HCT116 (cell line): ENCODE measurements around the gene ARHGAP29. TPM values are rescaled to one million over a fixed set of nuclear protein-coding genes. Genes with fewer than 3 reads are reported as not detected.
A peak's percentile ranks its signal among the peaks of the same experiment; 100 is the strongest.
"Not testable (repeated sequence)": the region's sequence is repeated elsewhere in the genome, so short reads cannot be mapped to it uniquely, and the experiment has no call there.

Experiments used
- ATAC-seq: fragments of 200-7000 bp; cut with Tn5 transposase; 2 replicates; pipeline ENCODE4 v1.9.1; 2020; ENCODE audit warnings: mild to moderate bottlenecking, moderate library complexity
- BruUV-seq: library from RNA; stranded (reverse); fragments of 400-500 nt; replicated peaks from 2 replicates; lab custom pipeline; 2021; lab: Mats Ljungman, UMichigan
- CTCF ChIA-PET: fragments of 300-600 bp; sonication (Branson Sonifier 250); formaldehyde crosslinking; loops from one replicate; lab custom pipeline; 2021; ENCODE audit warnings: antibody characterized with exemption; lab: Charles Lee
- POLR2A ChIA-PET: fragments of 300-600, 350-600 bp; sonication (Branson Sonifier 250); formaldehyde crosslinking; loops from one replicate; lab custom pipeline; 2021; ENCODE audit warnings: antibody characterized with exemption; lab: Charles Lee
- RAD21 ChIA-PET, 2 experiments: fragments of 300-600 bp; sonication (Branson Sonifier 250); formaldehyde crosslinking; loops; one replicate each; lab custom pipeline; 2023; ENCODE audit warnings: low total read pairs in 2 of 2; ENCODE audit not compliant: uncharacterized antibody in 2 of 2, unreplicated experiment in 2 of 2, low non-redundant PET in 1 of 2; lab: Charles Lee
- DNase-seq: peaks from one replicate; pipeline ENCODE4 v3.0.0-alpha.2; 2010; ENCODE audit warnings: low read depth, low spot score
- H2AFZ ChIP-seq: fragments of 200-600 bp; shearing (Covaris generic), sonication (generic); 2 replicates; pipeline ENCODE4 v1.6.1; 2017; ENCODE audit warnings: low read depth, mixed run types, mixed read lengths, antibody characterized with exemption, low read length; ENCODE audit not compliant: poor library complexity, severe bottlenecking
- H3K27ac ChIP-seq: 2 replicates; pipeline ENCODE4 v1.5.1; 2012; ENCODE audit warnings: low read depth, low read length
- H3K27me3 ChIP-seq: fragments of 200-600 bp; sonication (generic); 2 replicates; pipeline ENCODE4 v1.6.1; 2016; ENCODE audit warnings: mixed run types, low read length, mixed read lengths; ENCODE audit not compliant: insufficient read depth
- H3K36me3 ChIP-seq, 2 experiments: fragments of 200-500 bp in 1 of 2; fragments of 200-600 bp in 1 of 2; sonication (Bioruptor generic) in 1 of 2; sonication (generic) in 1 of 2; 2 replicates each; pipeline versions ENCODE4 v1.5.1 to v1.6.1; 2014 to 2016; ENCODE audit warnings: low read length in 2 of 2, inconsistent platforms in 1 of 2, mixed read lengths in 1 of 2, mixed run types in 1 of 2; ENCODE audit not compliant: insufficient read depth in 2 of 2, control insufficient read depth in 1 of 2
- H3K4me1 ChIP-seq, 2 experiments: fragments of 200-600 bp in 1 of 2; sonication (generic) in 1 of 2; 2 replicates each; pipeline versions ENCODE4 v1.5.1 to v1.6.1; 2012 to 2017; ENCODE audit warnings: low read length in 2 of 2, inconsistent platforms in 1 of 2, mild to moderate bottlenecking in 1 of 2, mixed read lengths in 1 of 2, mixed run types in 1 of 2, moderate library complexity in 1 of 2; ENCODE audit not compliant: insufficient read depth in 2 of 2, control insufficient read depth in 1 of 2
- H3K4me2 ChIP-seq: fragments of 200-600 bp; sonication (generic); 2 replicates; pipeline ENCODE4 v1.6.1; 2017; ENCODE audit warnings: mixed run types, low read length, mixed read lengths
- H3K4me3 ChIP-seq, 2 experiments: fragments of 200-600 bp in 1 of 2; sonication (generic) in 1 of 2; replicated peaks in 1 of 2; 2 replicates each; pipeline ENCODE4 v1.5.1; 2011 to 2016; ENCODE audit warnings: low read length in 2 of 2, control low read depth in 1 of 2, low read depth in 1 of 2, mild to moderate bottlenecking in 1 of 2, mixed read lengths in 1 of 2, mixed run types in 1 of 2
- H3K79me2 ChIP-seq: fragments of 200-600 bp; sonication (generic); 2 replicates; pipeline ENCODE4 v1.6.1; 2017; ENCODE audit warnings: mild to moderate bottlenecking, mixed run types, low read length, moderate library complexity, mixed read lengths; ENCODE audit not compliant: insufficient read depth
- H3K9ac ChIP-seq: fragments of 200-600 bp; sonication (generic); 2 replicates; pipeline ENCODE4 v1.6.1; 2016; ENCODE audit warnings: low read length, mixed read lengths
- H3K9me2 ChIP-seq: fragments of 200-600 bp; sonication (generic), shearing (Covaris generic); 2 replicates; pipeline ENCODE4 v1.6.1; 2017; ENCODE audit warnings: mixed run types, mild to moderate bottlenecking, moderate library complexity; ENCODE audit not compliant: insufficient read depth
- H3K9me3 ChIP-seq, 2 experiments: fragments of 200-500 bp in 1 of 2; fragments of 200-600 bp in 1 of 2; sonication (Bioruptor generic) in 1 of 2; sonication (generic) in 1 of 2; 2 replicates each; pipeline ENCODE4 v1.6.1; 2014 to 2017; ENCODE audit warnings: low read length in 2 of 2, mixed read lengths in 2 of 2, inconsistent platforms in 1 of 2, low read depth in 1 of 2, mild to moderate bottlenecking in 1 of 2, mixed run types in 1 of 2, moderate library complexity in 1 of 2; ENCODE audit not compliant: control insufficient read depth in 1 of 2, insufficient read depth in 1 of 2
- H4K20me1 ChIP-seq: fragments of 200-600 bp; sonication (generic), shearing (Covaris generic); 2 replicates; pipeline ENCODE4 v1.6.1; 2017; ENCODE audit warnings: mixed run types, mild to moderate bottlenecking, moderate library complexity; ENCODE audit not compliant: insufficient read depth
- JUND ChIP-seq: IDR thresholded peaks from 2 replicates; pipeline ENCODE4 v1.6.1; 2012
- POLR2A ChIP-seq: IDR thresholded peaks from 2 replicates; pipeline ENCODE4 v1.7.0; 2011; ENCODE audit warnings: borderline replicate concordance; ENCODE audit not compliant: insufficient read depth, insufficient read length; ENCODE audit errors: extremely low read depth
- POLR2AphosphoS5 ChIP-seq: IDR thresholded peaks from 2 replicates; pipeline ENCODE4 v1.6.1; 2011; ENCODE audit warnings: mild to moderate bottlenecking, low read depth, low read length, moderate library complexity
- YY1 ChIP-seq: IDR thresholded peaks from 2 replicates; pipeline ENCODE4 v1.6.1; 2011; ENCODE audit warnings: low read length, low read depth, moderate library complexity, mild to moderate bottlenecking; ENCODE audit not compliant: insufficient replicate concordance; ENCODE audit errors: extremely low read depth
- intact Hi-C: fragments of 100-400 bp; cut with micrococcal nuclease; formaldehyde crosslinking; loops from 2 replicates; pipeline ENCODE4 v1.10.0; 2022
- total RNA-seq: library from RNA; stranded (reverse); gene quantifications from one replicate; pipeline ENCODE4 v1.2.1, GENCODE V29; 2021; ENCODE audit not compliant: unreplicated experiment
- TF ChIP-seq, protein P1 (sequence below): IDR thresholded peaks from 2 replicates; pipeline ENCODE4 v1.6.1; 2012; ENCODE audit warnings: low read depth

Gene ARHGAP29
- total RNA-seq, 1 experiment from 2014 or later: 128 TPM

DNA sequence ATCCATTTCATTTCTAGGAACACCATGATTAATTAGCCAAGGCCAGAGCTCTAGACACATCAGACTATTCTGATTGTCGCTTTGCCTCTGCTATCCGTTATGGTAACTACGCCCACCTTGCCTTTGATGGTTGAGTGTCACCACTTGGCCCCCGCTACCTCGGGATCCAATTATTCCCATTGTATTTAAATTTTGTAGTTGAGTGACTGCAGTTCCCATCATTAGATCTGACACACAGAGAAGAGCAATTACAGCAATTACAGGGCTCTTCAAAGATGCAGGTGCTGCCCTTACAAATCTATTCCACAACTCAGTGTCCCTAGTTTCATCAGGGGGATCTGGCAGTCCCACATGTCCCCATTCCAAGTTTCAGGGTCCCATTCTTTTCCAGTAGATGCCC is 71.5 kb downstream of the ARHGAP29 start:
- H3K9ac ChIP-seq: no peak overlapping the region
- H4K20me1 ChIP-seq: peaks cover 7% of the 10 kb centered on the region; the same call in 1 of the 2 replicates
- ATAC-seq (no peak), DNase-seq (no peak)
- intact Hi-C loops: no loop called here
- no peak overlapping the region for H3K27ac ChIP-seq
- TF ChIP-seq YY1 (no peak), POLR2AphosphoS5 (no peak; the same call in 1 of the 2 replicates), POLR2A (no peak), JUND (peak; percentile 3; the same call in 1 of the 2 replicates)
- TF ChIP-seq, protein P1, sequence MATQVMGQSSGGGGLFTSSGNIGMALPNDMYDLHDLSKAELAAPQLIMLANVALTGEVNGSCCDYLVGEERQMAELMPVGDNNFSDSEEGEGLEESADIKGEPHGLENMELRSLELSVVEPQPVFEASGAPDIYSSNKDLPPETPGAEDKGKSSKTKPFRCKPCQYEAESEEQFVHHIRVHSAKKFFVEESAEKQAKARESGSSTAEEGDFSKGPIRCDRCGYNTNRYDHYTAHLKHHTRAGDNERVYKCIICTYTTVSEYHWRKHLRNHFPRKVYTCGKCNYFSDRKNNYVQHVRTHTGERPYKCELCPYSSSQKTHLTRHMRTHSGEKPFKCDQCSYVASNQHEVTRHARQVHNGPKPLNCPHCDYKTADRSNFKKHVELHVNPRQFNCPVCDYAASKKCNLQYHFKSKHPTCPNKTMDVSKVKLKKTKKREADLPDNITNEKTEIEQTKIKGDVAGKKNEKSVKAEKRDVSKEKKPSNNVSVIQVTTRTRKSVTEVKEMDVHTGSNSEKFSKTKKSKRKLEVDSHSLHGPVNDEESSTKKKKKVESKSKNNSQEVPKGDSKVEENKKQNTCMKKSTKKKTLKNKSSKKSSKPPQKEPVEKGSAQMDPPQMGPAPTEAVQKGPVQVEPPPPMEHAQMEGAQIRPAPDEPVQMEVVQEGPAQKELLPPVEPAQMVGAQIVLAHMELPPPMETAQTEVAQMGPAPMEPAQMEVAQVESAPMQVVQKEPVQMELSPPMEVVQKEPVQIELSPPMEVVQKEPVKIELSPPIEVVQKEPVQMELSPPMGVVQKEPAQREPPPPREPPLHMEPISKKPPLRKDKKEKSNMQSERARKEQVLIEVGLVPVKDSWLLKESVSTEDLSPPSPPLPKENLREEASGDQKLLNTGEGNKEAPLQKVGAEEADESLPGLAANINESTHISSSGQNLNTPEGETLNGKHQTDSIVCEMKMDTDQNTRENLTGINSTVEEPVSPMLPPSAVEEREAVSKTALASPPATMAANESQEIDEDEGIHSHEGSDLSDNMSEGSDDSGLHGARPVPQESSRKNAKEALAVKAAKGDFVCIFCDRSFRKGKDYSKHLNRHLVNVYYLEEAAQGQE: no peak
- H3K4me1 ChIP-seq: peaks cover 7 to 36% of the 10 kb centered on the region in 2 experiments
- BruUV-seq: no TSS peak
- H3K9me2 ChIP-seq: no peaks in the 10 kb centered on the region
- ChIA-PET RAD21 (no interaction called here), POLR2A (no interaction called here), CTCF (no interaction called here)
- no peaks in the 10 kb centered on the region for H3K79me2 ChIP-seq
- no peak overlapping the region for H3K4me3 ChIP-seq
- H3K36me3 ChIP-seq: peaks cover 0 to 9% of the 10 kb centered on the region in 2 experiments; a peak in 1 of 4 replicates
- H2AFZ ChIP-seq: no peak overlapping the region
- no peaks in the 10 kb centered on the region for H3K27me3 ChIP-seq
- H3K4me2 ChIP-seq: no peak overlapping the region
- H3K9me3 ChIP-seq: no peaks in the 10 kb centered on the region

DNA sequence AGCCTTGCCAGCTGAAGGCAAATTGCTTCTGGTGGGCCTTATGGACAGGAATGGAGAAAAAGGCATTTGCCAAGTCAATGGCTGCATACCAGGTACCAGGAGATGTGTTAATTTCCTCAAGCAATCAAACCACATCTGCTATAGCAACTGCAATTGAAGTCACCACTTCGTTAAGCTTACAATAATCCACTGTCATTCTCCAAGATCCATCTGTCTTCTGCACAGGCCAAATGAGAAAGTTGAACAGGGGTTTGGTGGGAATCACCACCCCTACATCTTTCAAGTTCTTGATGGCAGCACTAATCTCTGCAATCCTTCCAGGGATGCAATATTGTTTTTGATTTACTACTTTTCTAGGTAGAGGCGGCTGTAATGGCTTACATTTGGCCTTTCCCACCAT is 72.5 kb downstream of the ARHGAP29 start:
- H3K4me2 ChIP-seq, BruUV-seq, DNase-seq, H3K27ac ChIP-seq, RAD21 ChIA-PET, H3K9me2 ChIP-seq, CTCF ChIA-PET, H3K79me2 ChIP-seq, intact Hi-C loops, H3K36me3 ChIP-seq, H3K27me3 ChIP-seq, H3K9me3 ChIP-seq, H2AFZ ChIP-seq, H3K4me3 ChIP-seq, ATAC-seq, H4K20me1 ChIP-seq, POLR2A ChIA-PET, H3K9ac ChIP-seq: not testable (repeated sequence)
- H3K4me1 ChIP-seq: peaks cover 14 to 44% of the 10 kb centered on the region in 2 experiments

DNA sequence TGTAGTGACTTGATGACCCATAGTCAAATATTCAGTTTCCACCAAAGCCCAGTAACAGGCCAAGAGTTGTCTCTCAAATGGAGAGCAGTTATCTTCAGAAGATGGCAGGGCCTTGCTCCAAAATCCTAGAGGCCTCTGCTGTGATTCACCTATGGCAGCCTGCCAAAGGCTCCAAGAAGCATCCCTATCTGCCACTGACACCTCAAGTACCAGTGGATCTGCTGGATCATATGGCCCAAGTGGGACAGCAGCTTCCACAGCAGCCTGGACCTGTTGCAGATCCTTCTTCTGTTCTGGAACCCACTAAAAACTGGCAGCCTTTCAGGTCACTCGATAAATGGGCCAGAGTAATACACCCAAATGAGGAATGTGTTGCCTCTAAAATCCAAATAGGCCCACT is 73.3 kb downstream of the ARHGAP29 start:
- BruUV-seq, CTCF ChIA-PET, intact Hi-C loops, H2AFZ ChIP-seq, H3K27ac ChIP-seq, ATAC-seq, H3K79me2 ChIP-seq, H3K4me3 ChIP-seq, H3K27me3 ChIP-seq, H3K36me3 ChIP-seq, H3K4me2 ChIP-seq, H3K9me2 ChIP-seq, RAD21 ChIA-PET, H3K9me3 ChIP-seq, H4K20me1 ChIP-seq, DNase-seq, POLR2A ChIA-PET, H3K9ac ChIP-seq: not testable (repeated sequence)
- peaks cover 14 to 52% of the 10 kb centered on the region in 2 experiments for H3K4me1 ChIP-seq
